ENCODE results near the gene CCDC12.

CCDC12 gene

GRCh38 chr3:46931631-46932331 lies 44.8 kb downstream of the CCDC12 start:
- DNase-seq (ENCODE audit: low read depth), result no peak
- TF ChIP-seq, protein P1, sequence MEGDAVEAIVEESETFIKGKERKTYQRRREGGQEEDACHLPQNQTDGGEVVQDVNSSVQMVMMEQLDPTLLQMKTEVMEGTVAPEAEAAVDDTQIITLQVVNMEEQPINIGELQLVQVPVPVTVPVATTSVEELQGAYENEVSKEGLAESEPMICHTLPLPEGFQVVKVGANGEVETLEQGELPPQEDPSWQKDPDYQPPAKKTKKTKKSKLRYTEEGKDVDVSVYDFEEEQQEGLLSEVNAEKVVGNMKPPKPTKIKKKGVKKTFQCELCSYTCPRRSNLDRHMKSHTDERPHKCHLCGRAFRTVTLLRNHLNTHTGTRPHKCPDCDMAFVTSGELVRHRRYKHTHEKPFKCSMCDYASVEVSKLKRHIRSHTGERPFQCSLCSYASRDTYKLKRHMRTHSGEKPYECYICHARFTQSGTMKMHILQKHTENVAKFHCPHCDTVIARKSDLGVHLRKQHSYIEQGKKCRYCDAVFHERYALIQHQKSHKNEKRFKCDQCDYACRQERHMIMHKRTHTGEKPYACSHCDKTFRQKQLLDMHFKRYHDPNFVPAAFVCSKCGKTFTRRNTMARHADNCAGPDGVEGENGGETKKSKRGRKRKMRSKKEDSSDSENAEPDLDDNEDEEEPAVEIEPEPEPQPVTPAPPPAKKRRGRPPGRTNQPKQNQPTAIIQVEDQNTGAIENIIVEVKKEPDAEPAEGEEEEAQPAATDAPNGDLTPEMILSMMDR (IDR thresholded peaks at IDR 0.05; ENCODE audit: insufficient read depth, low read depth, low read length, missing control alignments), result no peak
- H3K4me3 ChIP-seq (ENCODE audit: low read length), result no peak overlapping the region

GRCh38 chr3:46930945-46931403 lies 45.6 kb downstream of the CCDC12 start:
- no peak overlapping the region for H3K4me3 ChIP-seq (ENCODE audit: low read length)
- no peak for DNase-seq (ENCODE audit: low read depth)
- TF ChIP-seq, protein P1 (IDR thresholded peaks at IDR 0.05; ENCODE audit: insufficient read depth, low read depth, low read length, missing control alignments), result no peak

GRCh38 chr3:46930166-46930944 lies 46.2 kb downstream of the CCDC12 start:
- no peak overlapping the region for H3K4me3 ChIP-seq (ENCODE audit: low read length)
- DNase-seq (ENCODE audit: low read depth), result no peak
- TF ChIP-seq, protein P1 (IDR thresholded peaks at IDR 0.05; ENCODE audit: insufficient read depth, low read depth, low read length, missing control alignments), result no peak

GRCh38 chr3:46929324-46929723 lies 47.2 kb downstream of the CCDC12 start:
- TF ChIP-seq, protein P1 (IDR thresholded peaks at IDR 0.05; ENCODE audit: insufficient read depth, low read depth, low read length, missing control alignments), result no peak
- no peak overlapping the region for H3K4me3 ChIP-seq (ENCODE audit: low read length)
- no peak for DNase-seq (ENCODE audit: low read depth)

DNA sequence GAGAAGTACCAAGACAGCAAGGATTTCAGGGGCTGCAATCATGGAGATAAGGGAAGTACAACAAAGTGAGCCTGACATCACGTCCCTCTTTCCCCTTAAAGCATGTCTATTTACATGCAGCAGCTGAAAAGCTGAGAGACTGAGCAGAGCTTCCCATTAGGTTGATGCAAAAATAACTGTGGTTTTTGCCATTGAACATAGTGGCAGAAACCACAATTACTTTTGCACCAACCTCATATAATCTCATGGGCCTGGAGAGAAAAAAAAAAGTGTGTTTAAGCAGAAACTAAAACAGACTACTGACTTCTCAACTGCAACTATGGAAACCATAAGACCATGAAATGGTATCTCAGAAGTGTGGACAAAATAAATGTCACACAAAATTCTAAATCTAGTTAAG lies 48.3 kb downstream of the CCDC12 start:
- no peak overlapping the region for H3K4me3 ChIP-seq (ENCODE audit: low read length)
- TF ChIP-seq, protein P1 (IDR thresholded peaks at IDR 0.05; ENCODE audit: insufficient read depth, low read depth, low read length, missing control alignments), result no peak
- DNase-seq (ENCODE audit: low read depth), result no peak

GRCh38 chr3:46927718-46928073 lies 48.8 kb downstream of the CCDC12 start:
- TF ChIP-seq, protein P1 (IDR thresholded peaks at IDR 0.05; ENCODE audit: insufficient read depth, low read depth, low read length, missing control alignments), result no peak
- H3K4me3 ChIP-seq (ENCODE audit: low read length), result no peak overlapping the region
- DNase-seq (ENCODE audit: low read depth), result no peak
